K562 (cell line): ENCODE data around the gene DPH1. TPM values are rescaled to one million over a fixed set of nuclear protein-coding genes. Genes with fewer than 3 reads are reported as not detected.

Experiments
- EGR1 ChIP-seq: fragments of 450-650 bp; conservative IDR thresholded peaks from 2 replicates; pipeline ENCODE4 v1.6.1; 2017; ENCODE audit warnings: mild to moderate bottlenecking
- EP400 ChIP-seq: fragments of 450-650 bp; IDR thresholded peaks from 2 replicates; pipeline ENCODE4 v1.6.1; 2017; ENCODE audit warnings: antibody characterized with exemption, mild to moderate bottlenecking, moderate library complexity
- FOXA3 ChIP-seq, 2 experiments: fragments of 450-650 bp in 1 of 2; sonication (generic) in 1 of 2; formaldehyde crosslinking; IDR thresholded peaks in 1 of 2; conservative IDR thresholded peaks in 1 of 2; 2 replicates each; pipeline versions ENCODE4 v1.4.0 to v1.8.0; 2020 to 2022; ENCODE audit warnings: mild to moderate bottlenecking in 2 of 2, missing genetic modification reagents in 1 of 2
- FOXK2 ChIP-seq, 2 experiments: fragments of 450-650 bp; IDR thresholded peaks in 1 of 2; conservative IDR thresholded peaks in 1 of 2; 2 replicates each; pipeline ENCODE4 v1.6.1; 2016; ENCODE audit warnings: low read depth in 2 of 2, mild to moderate bottlenecking in 1 of 2
- ILF3 ChIP-seq: fragments of 450-650 bp; IDR thresholded peaks from 2 replicates; pipeline ENCODE4 v1.6.1; 2018; ENCODE audit warnings: antibody characterized with exemption, mild to moderate bottlenecking, moderate library complexity, borderline replicate concordance
- KAT7 ChIP-seq: sonication (generic); formaldehyde crosslinking; IDR thresholded peaks from 2 replicates; pipeline ENCODE4 v1.8.0; 2022; ENCODE audit warnings: missing genetic modification reagents, mild to moderate bottlenecking, borderline replicate concordance
- NFE2 ChIP-seq: IDR thresholded peaks from 2 replicates; pipeline ENCODE4 v1.6.1; 2014; ENCODE audit warnings: antibody characterized with exemption, low read depth
- POLR3G ChIP-seq: IDR thresholded peaks from 2 replicates; pipeline ENCODE4 v1.6.1; 2011; ENCODE audit not compliant: insufficient read length, insufficient replicate concordance; ENCODE audit errors: extremely low read depth
- RFX7 ChIP-seq: fragments of 250-450 bp; sonication (Bioruptor Pico); IDR thresholded peaks from 2 replicates; pipeline ENCODE4 v1.5.1; 2021; ENCODE audit warnings: mild to moderate bottlenecking
- SAFB ChIP-seq: fragments of 200-400 bp; formaldehyde crosslinking; IDR thresholded peaks from 2 replicates; pipeline ENCODE4 v1.6.1; 2017; ENCODE audit warnings: low read depth, low read length, borderline replicate concordance
- SMAD3 ChIP-seq: fragments of 450-650 bp; formaldehyde crosslinking; conservative IDR thresholded peaks from 2 replicates; pipeline ENCODE4 v1.4.0; 2020; ENCODE audit warnings: mild to moderate bottlenecking
- SPI1 ChIP-seq: IDR thresholded peaks from 2 replicates; pipeline ENCODE4 v1.6.1; 2011; ENCODE audit warnings: low read depth, low read length, control low read depth, borderline replicate concordance
- SRF ChIP-seq, 2 experiments: fragments of 250-450, 450-650 bp in 1 of 2; sonication (Bioruptor Pico) in 1 of 2; sonication (generic) in 1 of 2; formaldehyde crosslinking; IDR thresholded peaks; 2 replicates each; pipeline versions ENCODE4 v1.5.0 to v1.5.1; 2020 to 2022; ENCODE audit warnings: mild to moderate bottlenecking in 1 of 2, missing genetic modification reagents in 1 of 2
- THAP7 ChIP-seq: fragments of 250-450 bp; sonication (Bioruptor Pico); IDR thresholded peaks from 2 replicates; pipeline ENCODE4 v1.5.0; 2021
- THRAP3 ChIP-seq: fragments of 450-650 bp; IDR thresholded peaks from 2 replicates; pipeline ENCODE4 v1.6.1; 2016; ENCODE audit warnings: mild to moderate bottlenecking, inconsistent platforms, borderline replicate concordance
- XRCC4 ChIP-seq: IDR thresholded peaks from one replicate; pipeline ENCODE4 v1.6.1; 2011; ENCODE audit not compliant: insufficient read depth, insufficient read length; ENCODE audit errors: extremely low read depth
- ZBED1 ChIP-seq: IDR thresholded peaks from 2 replicates; pipeline ENCODE4 v1.6.1; 2014
- ZNF212 ChIP-seq: fragments of 450-650 bp; formaldehyde crosslinking; IDR thresholded peaks from 2 replicates; pipeline ENCODE4 v1.4.0; 2020; ENCODE audit warnings: mild to moderate bottlenecking
- ZNF24 ChIP-seq: fragments of 450-650 bp; IDR thresholded peaks from 2 replicates; pipeline ENCODE4 v1.6.1; 2016
- ZNF263 ChIP-seq: sonication (generic); formaldehyde crosslinking; IDR thresholded peaks from 2 replicates; pipeline ENCODE4 v1.8.0; 2022; ENCODE audit warnings: mild to moderate bottlenecking, missing genetic modification reagents, borderline replicate concordance
- polyA plus RNA-seq, 8 experiments: library from polyadenylated mRNA; depleted of rRNA in 4 of 8; stranded (reverse) in 5 of 8; unstranded in 3 of 8; fragments of >200 nt; fragmentation: Nextera tagmentation in 2 of 8; fragmentation: Illumina TruSeq in 1 of 8; extraction: Ambion mirVana in 2 of 8; extraction: Trizol in 1 of 8; gene quantifications; 2 replicates each; pipeline versions ENCODE4 v1.2.1 to v1.2.3, GENCODE V29; 2011 to 2014; ENCODE audit warnings: inconsistent platforms in 1 of 8, missing spikeins in 1 of 8
- total RNA-seq, 7 experiments: library from RNA; depleted of rRNA in 6 of 7; stranded (reverse); fragments of >200 nt in 6 of 7; fragmentation: Illumina TruSeq in 2 of 7; extraction: Trizol in 2 of 7; gene quantifications; 2 replicates each; pipeline versions ENCODE4 v1.2.1 to v1.2.3, GENCODE V29; 2011 to 2021; ENCODE audit warnings: low replicate concordance in 1 of 7
- TF ChIP-seq, protein P1 (sequence below): sonication (generic); formaldehyde crosslinking; IDR thresholded peaks from 2 replicates; pipeline ENCODE4 v1.8.0; 2022; ENCODE audit warnings: missing genetic modification reagents, mild to moderate bottlenecking, borderline replicate concordance
- TF ChIP-seq, protein P2 (sequence below), 2 experiments: fragments of 200-800 bp in 1 of 2; sonication (Bioruptor generic) in 1 of 2; sonication (generic) in 1 of 2; formaldehyde crosslinking in 1 of 2; IDR thresholded peaks in 1 of 2; conservative IDR thresholded peaks in 1 of 2; 2 replicates each; pipeline versions ENCODE4 v1.5.0 to v1.6.1; 2016 to 2020; ENCODE audit warnings: missing compliant biosample characterization in 1 of 2, missing genetic modification characterization in 1 of 2, missing genetic modification reagents in 1 of 2
- TF ChIP-seq, protein P3 (sequence below): IDR thresholded peaks from 2 replicates; pipeline ENCODE4 v1.6.1; 2014; ENCODE audit warnings: antibody characterized with exemption

DPH1 gene
- total and polyA plus RNA-seq, 9 of the 15 experiments (the other 6 are each of a cell fraction or from before 2014, with no cell fraction given) = 0.42 to 40.6 (median 20.2) TPM

DNA sequence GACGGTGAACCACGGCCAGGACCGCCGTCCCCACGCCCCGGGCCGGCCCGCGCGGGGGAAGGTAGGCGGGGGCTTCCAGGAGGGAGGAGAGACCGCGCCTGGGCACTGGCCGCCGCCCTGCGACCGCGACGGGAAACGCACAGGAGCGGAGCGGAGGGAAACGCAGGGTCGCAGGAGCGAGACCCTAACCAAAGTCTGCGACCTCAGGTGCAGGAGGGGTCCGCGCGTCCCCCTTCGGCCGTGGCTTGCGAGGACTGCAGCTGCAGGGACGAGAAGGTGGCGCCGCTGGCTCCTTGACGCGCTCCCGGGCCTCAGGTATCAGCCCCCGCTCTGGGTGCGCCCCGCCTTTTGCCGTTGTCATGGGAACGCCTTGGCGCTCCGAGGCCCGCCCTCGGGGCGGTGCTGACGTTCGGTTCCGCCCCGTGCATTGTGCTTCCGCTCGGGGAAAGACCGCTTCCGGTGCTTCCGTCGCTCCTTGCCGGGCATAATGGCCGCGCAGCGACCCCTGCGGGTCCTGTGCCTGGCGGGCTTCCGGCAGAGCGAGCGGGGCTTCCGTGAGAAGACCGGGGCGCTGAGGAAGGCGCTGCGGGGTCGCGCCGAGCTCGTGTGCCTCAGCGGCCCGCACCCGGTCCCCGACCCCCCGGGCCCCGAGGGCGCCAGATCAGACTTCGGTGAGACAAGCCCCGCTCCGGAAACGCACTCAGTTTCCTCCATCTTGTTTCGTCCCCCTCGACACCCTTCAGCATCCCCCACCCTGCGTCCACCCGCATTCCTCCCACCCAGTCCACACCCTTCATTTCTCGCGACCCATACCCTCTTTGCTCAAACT, 11.8 kb downstream of the DPH1 start, which contains the start of gene OVCA2 (continued):
- TF ChIP-seq, protein P1, sequence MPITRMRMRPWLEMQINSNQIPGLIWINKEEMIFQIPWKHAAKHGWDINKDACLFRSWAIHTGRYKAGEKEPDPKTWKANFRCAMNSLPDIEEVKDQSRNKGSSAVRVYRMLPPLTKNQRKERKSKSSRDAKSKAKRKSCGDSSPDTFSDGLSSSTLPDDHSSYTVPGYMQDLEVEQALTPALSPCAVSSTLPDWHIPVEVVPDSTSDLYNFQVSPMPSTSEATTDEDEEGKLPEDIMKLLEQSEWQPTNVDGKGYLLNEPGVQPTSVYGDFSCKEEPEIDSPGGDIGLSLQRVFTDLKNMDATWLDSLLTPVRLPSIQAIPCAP (CRISPR knock-in tag) = no peak
- TF ChIP-seq ZBED1 (no peak; the same call in 1 of the 2 replicates), SAFB (peak; percentile 26; the same call in 1 of the 2 replicates), RFX7 (CRISPR knock-in tag) (no peak), FOXA3 (CRISPR knock-in tag; conservative IDR thresholded peaks at IDR 0.05 in 1 of 2, IDR thresholded peaks at IDR 0.05 in 1 of 2) (no peak), NFE2 (no peak), SRF (CRISPR knock-in tag; IDR thresholded peaks at IDR 0.05) (peak in 1 of 2 experiments; percentile 59; a peak in 2 of 4 replicates), SPI1 (0 out of 2 replicates have a peak, but pooled peaks have one; percentile 14), XRCC4 (no peak), FOXK2 (conservative IDR thresholded peaks at IDR 0.05 in 1 of 2, IDR thresholded peaks at IDR 0.05 in 1 of 2; ENCODE audit: low read depth in 2 of 2) (no peak), EGR1 (peak; percentile 63), THRAP3 (no peak), POLR3G (no peak), ZNF212 (CRISPR knock-in tag) (no peak), EP400 (no peak; the same call in none of the 2 replicates), KAT7 (CRISPR knock-in tag) (no peak), SMAD3 (CRISPR knock-in tag) (no peak), ZNF24 (peak; percentile 15; the same call in 1 of the 2 replicates), ZNF263 (no peak), ILF3 (no peak), THAP7 (no peak)
- TF ChIP-seq, protein P2, sequence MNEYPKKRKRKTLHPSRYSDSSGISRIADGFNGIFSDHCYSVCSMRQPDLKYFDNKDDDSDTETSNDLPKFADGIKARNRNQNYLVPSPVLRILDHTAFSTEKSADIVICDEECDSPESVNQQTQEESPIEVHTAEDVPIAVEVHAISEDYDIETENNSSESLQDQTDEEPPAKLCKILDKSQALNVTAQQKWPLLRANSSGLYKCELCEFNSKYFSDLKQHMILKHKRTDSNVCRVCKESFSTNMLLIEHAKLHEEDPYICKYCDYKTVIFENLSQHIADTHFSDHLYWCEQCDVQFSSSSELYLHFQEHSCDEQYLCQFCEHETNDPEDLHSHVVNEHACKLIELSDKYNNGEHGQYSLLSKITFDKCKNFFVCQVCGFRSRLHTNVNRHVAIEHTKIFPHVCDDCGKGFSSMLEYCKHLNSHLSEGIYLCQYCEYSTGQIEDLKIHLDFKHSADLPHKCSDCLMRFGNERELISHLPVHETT (CRISPR knock-in tag; conservative IDR thresholded peaks at IDR 0.05 in 1 of 2, IDR thresholded peaks at IDR 0.05 in 1 of 2) = peak in 1 of 2 experiments; percentile 77; a peak in 2 of 4 replicates
- TF ChIP-seq, protein P3, sequence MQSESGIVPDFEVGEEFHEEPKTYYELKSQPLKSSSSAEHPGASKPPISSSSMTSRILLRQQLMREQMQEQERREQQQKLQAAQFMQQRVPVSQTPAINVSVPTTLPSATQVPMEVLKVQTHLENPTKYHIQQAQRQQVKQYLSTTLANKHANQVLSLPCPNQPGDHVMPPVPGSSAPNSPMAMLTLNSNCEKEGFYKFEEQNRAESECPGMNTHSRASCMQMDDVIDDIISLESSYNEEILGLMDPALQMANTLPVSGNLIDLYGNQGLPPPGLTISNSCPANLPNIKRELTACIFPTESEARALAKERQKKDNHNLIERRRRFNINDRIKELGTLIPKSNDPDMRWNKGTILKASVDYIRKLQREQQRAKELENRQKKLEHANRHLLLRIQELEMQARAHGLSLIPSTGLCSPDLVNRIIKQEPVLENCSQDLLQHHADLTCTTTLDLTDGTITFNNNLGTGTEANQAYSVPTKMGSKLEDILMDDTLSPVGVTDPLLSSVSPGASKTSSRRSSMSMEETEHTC = no peak
